Tibial artery (tissue), 4 donors: ENCODE results near the gene CDC14B.
"Not testable (repeated sequence)": the region's sequence is repeated elsewhere in the genome, so short reads cannot be mapped to it uniquely, and the experiment has no call there.

Experiments
- DNase-seq, 2 donors: peaks; one replicate each; pipeline ENCODE4 v3.0.0-alpha.2; 2019
- H3K27ac ChIP-seq, 2 donors: fragments of 200-600 bp; sonication (generic) in 1 of 2; 1 replicate in 1 of 2; 2 replicates in 1 of 2; pipeline ENCODE4 v1.5.1; 2018 to 2019; ENCODE audit warnings: mild to moderate bottlenecking in 1 of 2
- H3K27me3 ChIP-seq, 2 donors: fragments of 200-600 bp; sonication (generic) in 1 of 2; one replicate each; pipeline versions ENCODE4 v1.5.1 to v1.6.0; 2016 to 2019
- H3K36me3 ChIP-seq, 3 donors: fragments of 200-600 bp; sonication (generic) in 2 of 3; one replicate each; pipeline ENCODE4 v1.5.1; 2016 to 2019; ENCODE audit warnings: mild to moderate bottlenecking in 2 of 3
- H3K4me1 ChIP-seq, 4 donors: fragments of 200-600 bp; sonication (generic) in 2 of 4; 1 replicate in 3 of 4; 2 replicates in 1 of 4; pipeline ENCODE4 v1.5.1; 2016 to 2019
- H3K4me3 ChIP-seq, 2 donors: fragments of 200-600 bp; sonication (generic) in 1 of 2; 1 replicate in 1 of 2; 2 replicates in 1 of 2; pipeline ENCODE4 v1.5.1; 2018 to 2019; ENCODE audit warnings: mild to moderate bottlenecking in 2 of 2
- H3K9me3 ChIP-seq, 3 donors: fragments of 200-600 bp; sonication (generic) in 1 of 3; one replicate each; pipeline ENCODE4 v1.5.1; 2016 to 2019
- CTCF ChIP-seq, 2 experiments: fragments of 200-600 bp in 1 of 2; fragments of 450-650 bp in 1 of 2; IDR thresholded peaks; one replicate each; pipeline ENCODE4 v1.5.1; 2017 to 2019; ENCODE audit warnings: antibody characterized with exemption in 2 of 2, mild to moderate bottlenecking in 1 of 2, moderate library complexity in 1 of 2
- intact Hi-C: fragments of 100-400 bp; cut with DNase I; formaldehyde crosslinking; loops from one replicate; pipeline ENCODE4 v1.15.0; 2023; ENCODE audit warnings: low total_unique reads

CDC14B gene

GRCh38 chr9:96509848-96510247 lies 109.8 kb downstream of the CDC14B start:
- Histone ChIP-seq H3K27ac (peak overlapping the region; percentile 65 to 74), H3K4me3 (no peak overlapping the region), H3K36me3 (peaks cover 0 to 5% (median 0%) of the 10 kb centered on the region in 3 donors), H3K27me3 (no peaks in the 10 kb centered on the region), H3K9me3 (no peaks in the 10 kb centered on the region), H3K4me1 (peaks cover 0 to 68% (median 39%) of the 10 kb centered on the region in 4 donors)
- no peak for TF ChIP-seq CTCF (IDR thresholded peaks at IDR 0.05)
- no peak for DNase-seq
- intact Hi-C loops, result no loop called here

- H3K9me3 ChIP-seq, result no peaks in the 10 kb centered on the region
- H3K27ac ChIP-seq, result peak overlapping the region; percentile 65 to 74
- H3K4me1 ChIP-seq, result peaks cover 0 to 68% (median 35%) of the 10 kb centered on the region in 4 donors
- H3K36me3 ChIP-seq, result peaks cover 0 to 5% (median 3%) of the 10 kb centered on the region in 3 donors
- no peak for DNase-seq
- no peaks in the 10 kb centered on the region for H3K27me3 ChIP-seq
- H3K4me3 ChIP-seq, result no peak overlapping the region
- TF ChIP-seq CTCF (IDR thresholded peaks at IDR 0.05), result no peak
- intact Hi-C loops, result no loop called here
Observed at GRCh38 chr9:96509026-96509425, 110.6 kb downstream of the CDC14B start.

- H3K27ac ChIP-seq, result peak overlapping the region; percentile 65 to 74
Observed at GRCh38 chr9:96508227-96508940, 111.3 kb downstream of the CDC14B start.

GRCh38 chr9:96505316-96505991 lies 114.2 kb downstream of the CDC14B start:
- peaks cover 0 to 85% (median 34%) of the 10 kb centered on the region in 4 donors for H3K4me1 ChIP-seq
- H3K4me3 ChIP-seq, result no peak overlapping the region
- intact Hi-C loops, result no loop called here

More at GRCh38 chr9:96508227-96508940, 111.3 kb downstream of the CDC14B start:
- peaks cover 0 to 8% (median 5%) of the 10 kb centered on the region in 3 donors for H3K36me3 ChIP-seq
- no peak for TF ChIP-seq CTCF (IDR thresholded peaks at IDR 0.05)
- H3K4me1 ChIP-seq, result peaks cover 0 to 67% (median 29%) of the 10 kb centered on the region in 4 donors
- intact Hi-C loops, result no loop called here
- DNase-seq, result peak in 1 of 2 donors; percentile 28
- H3K4me3 ChIP-seq, result no peak overlapping the region
- H3K27me3 ChIP-seq, result no peaks in the 10 kb centered on the region
- H3K9me3 ChIP-seq, result no peaks in the 10 kb centered on the region

GRCh38 chr9:96503918-96504317 lies 115.7 kb downstream of the CDC14B start:
- no peak for TF ChIP-seq CTCF (IDR thresholded peaks at IDR 0.05)
- no peaks in the 10 kb centered on the region for H3K9me3 ChIP-seq
- no peak overlapping the region for H3K27ac ChIP-seq
- peaks cover 0 to 75% (median 30%) of the 10 kb centered on the region in 4 donors for H3K4me1 ChIP-seq
- intact Hi-C loops, result no loop called here
- H3K4me3 ChIP-seq, result no peak overlapping the region
- H3K36me3 ChIP-seq, result peaks cover 0 to 8% (median 7%) of the 10 kb centered on the region in 3 donors
- no peaks in the 10 kb centered on the region for H3K27me3 ChIP-seq
- peak in 1 of 2 donors; percentile 28 for DNase-seq

More at GRCh38 chr9:96505316-96505991, 114.2 kb downstream of the CDC14B start:
- TF ChIP-seq CTCF (IDR thresholded peaks at IDR 0.05), result no peak
- Histone ChIP-seq H3K27ac (peak overlapping the region; percentile 39 to 74), H3K36me3 (peaks cover 0 to 8% (median 0%) of the 10 kb centered on the region in 3 donors), H3K9me3 (no peaks in the 10 kb centered on the region), H3K27me3 (no peaks in the 10 kb centered on the region)
- DNase-seq, result peak; percentile 55 to 73

GRCh38 chr9:96503374-96503748 lies 116.3 kb downstream of the CDC14B start:
- H3K27me3 ChIP-seq, H3K36me3 ChIP-seq, intact Hi-C loops, H3K4me3 ChIP-seq, H3K9me3 ChIP-seq, H3K27ac ChIP-seq: not testable (repeated sequence)
- H3K4me1 ChIP-seq, result peaks cover 0 to 70% (median 25%) of the 10 kb centered on the region in 4 donors
- peak in 1 of 2 donors; percentile 24 for DNase-seq
